ENCODE data around the gene DUSP2.

DUSP2 gene

DNA sequence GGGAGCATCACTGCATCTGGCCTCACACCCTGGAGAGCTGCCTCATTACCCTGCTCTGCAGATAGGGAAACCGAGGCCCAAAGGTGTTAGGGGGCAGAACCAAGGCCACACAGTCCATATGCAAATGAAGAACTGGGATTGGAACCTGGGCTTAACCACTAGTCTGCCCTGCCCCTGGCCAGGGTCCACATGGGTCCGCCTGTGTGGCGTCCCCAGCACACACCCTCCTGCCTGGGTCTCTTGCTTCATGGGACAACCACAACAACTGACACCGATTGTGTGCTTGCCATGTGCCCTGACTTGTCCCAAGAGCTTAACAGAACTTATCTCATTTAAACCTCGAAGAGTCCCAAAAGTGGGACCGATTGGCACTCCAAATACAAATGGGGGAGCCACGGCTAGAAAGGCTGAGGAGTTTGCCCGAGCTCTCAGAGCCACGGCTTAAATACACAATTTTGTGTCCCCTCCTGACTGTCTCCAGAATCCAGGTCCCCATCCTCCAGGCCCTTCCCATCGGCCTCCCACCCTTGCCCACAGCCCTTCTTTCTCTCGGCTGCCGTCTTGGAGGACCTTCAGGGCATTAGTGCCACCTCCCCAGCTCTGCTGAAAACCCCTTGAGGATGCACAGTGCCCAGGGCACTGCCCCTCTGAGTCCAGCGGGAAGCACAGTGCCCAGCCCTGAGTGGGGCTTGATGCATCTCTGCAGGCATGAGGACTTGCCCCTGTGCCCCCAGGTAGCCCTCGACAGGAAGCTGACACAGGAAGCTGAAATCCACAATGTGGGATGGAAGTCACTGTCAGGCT, 5.8 kb upstream of the DUSP2 start:
- H3K27me3 ChIP-seq, result no peaks in the 10 kb centered on the region
- H3K36me3 ChIP-seq, result no peaks in the 10 kb centered on the region
- peaks cover 23% of the 10 kb centered on the region for H3K4me1 ChIP-seq
- H3K4me3 ChIP-seq (ENCODE audit: low read depth, low read length), result no peak overlapping the region
- TF ChIP-seq, protein P1, sequence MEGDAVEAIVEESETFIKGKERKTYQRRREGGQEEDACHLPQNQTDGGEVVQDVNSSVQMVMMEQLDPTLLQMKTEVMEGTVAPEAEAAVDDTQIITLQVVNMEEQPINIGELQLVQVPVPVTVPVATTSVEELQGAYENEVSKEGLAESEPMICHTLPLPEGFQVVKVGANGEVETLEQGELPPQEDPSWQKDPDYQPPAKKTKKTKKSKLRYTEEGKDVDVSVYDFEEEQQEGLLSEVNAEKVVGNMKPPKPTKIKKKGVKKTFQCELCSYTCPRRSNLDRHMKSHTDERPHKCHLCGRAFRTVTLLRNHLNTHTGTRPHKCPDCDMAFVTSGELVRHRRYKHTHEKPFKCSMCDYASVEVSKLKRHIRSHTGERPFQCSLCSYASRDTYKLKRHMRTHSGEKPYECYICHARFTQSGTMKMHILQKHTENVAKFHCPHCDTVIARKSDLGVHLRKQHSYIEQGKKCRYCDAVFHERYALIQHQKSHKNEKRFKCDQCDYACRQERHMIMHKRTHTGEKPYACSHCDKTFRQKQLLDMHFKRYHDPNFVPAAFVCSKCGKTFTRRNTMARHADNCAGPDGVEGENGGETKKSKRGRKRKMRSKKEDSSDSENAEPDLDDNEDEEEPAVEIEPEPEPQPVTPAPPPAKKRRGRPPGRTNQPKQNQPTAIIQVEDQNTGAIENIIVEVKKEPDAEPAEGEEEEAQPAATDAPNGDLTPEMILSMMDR (IDR thresholded peaks at IDR 0.05; ENCODE audit: low read depth, low read length), result no peak
- no peak for DNase-seq
- H3K9me3 ChIP-seq, result no peaks in the 10 kb centered on the region

DNA sequence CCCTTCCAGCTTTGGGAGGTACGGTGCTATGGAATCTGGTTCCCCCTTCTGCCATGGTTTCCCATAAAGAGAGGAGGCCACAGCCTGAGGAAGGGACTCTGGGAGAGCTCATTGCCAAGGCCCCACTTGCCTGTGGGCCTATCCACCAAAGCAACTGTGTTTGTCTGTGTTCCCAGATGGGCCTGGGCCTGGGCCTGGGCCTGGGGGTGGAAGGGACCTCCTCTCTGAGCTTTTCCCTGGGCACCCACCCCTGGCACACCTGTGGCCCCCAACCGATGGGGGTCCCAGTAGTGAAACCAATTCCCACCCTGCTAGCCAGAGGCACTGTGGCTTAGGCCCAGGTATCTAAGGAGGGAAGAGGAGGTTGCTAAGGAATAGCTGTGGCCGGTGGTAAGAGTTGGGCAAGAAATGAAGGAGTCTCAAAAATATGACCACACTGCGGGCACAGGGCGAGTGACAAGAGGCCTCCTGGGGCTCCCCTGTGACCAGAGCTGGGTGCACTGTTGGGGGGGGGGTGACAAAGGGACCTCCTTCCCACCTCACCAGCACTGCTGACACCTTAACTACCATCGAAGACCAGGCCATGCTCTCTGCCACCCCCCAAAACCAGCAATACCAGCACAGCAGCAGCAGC, 4.9 kb upstream of the DUSP2 start:
- TF ChIP-seq, protein P1 (IDR thresholded peaks at IDR 0.05; ENCODE audit: low read depth, low read length), result no peak
- H3K4me3 ChIP-seq (ENCODE audit: low read depth, low read length), result no peak overlapping the region
- no peak for DNase-seq
- H3K36me3 ChIP-seq, result no peaks in the 10 kb centered on the region
- H3K9me3 ChIP-seq, result no peaks in the 10 kb centered on the region
- peaks cover 23% of the 10 kb centered on the region for H3K4me1 ChIP-seq
- no peaks in the 10 kb centered on the region for H3K27me3 ChIP-seq

- Histone ChIP-seq H3K27me3 (no peaks in the 10 kb centered on the region), H3K4me1 (peaks cover 23% of the 10 kb centered on the region), H3K36me3 (no peaks in the 10 kb centered on the region), H3K4me3 (ENCODE audit: low read depth, low read length) (peak overlapping the region; percentile 16; the same call in 1 of the 2 replicates), H3K9me3 (no peaks in the 10 kb centered on the region)
- DNase-seq, result peak; percentile 85
- TF ChIP-seq, protein P1 (IDR thresholded peaks at IDR 0.05; ENCODE audit: low read depth, low read length), result no peak
Measured at GRCh38 chr2:96148410-96149217, 3.4 kb upstream of the DUSP2 start.

- H3K9me3 ChIP-seq, result no peaks in the 10 kb centered on the region
- H3K4me3 ChIP-seq (ENCODE audit: low read depth, low read length), result no peak overlapping the region
- H3K27me3 ChIP-seq, result no peaks in the 10 kb centered on the region
- H3K36me3 ChIP-seq, result no peaks in the 10 kb centered on the region
- H3K4me1 ChIP-seq, result peaks cover 23% of the 10 kb centered on the region
- DNase-seq, result no peak
- TF ChIP-seq, protein P1 (IDR thresholded peaks at IDR 0.05; ENCODE audit: low read depth, low read length), result no peak
Measured at GRCh38 chr2:96147593-96148201, 2.5 kb upstream of the DUSP2 start.

- TF ChIP-seq, protein P1 (IDR thresholded peaks at IDR 0.05; ENCODE audit: low read depth, low read length), result no peak
- Histone ChIP-seq H3K4me1 (peaks cover 23% of the 10 kb centered on the region), H3K4me3 (ENCODE audit: low read depth, low read length) (no peak overlapping the region), H3K27me3 (no peaks in the 10 kb centered on the region), H3K9me3 (no peaks in the 10 kb centered on the region), H3K36me3 (no peaks in the 10 kb centered on the region)
- peak; percentile 53 for DNase-seq
Measured at GRCh38 chr2:96146881-96147592, 1.8 kb upstream of the DUSP2 start.
